ENCODE data around the gene GPRIN1.

The GPRIN1 gene

GRCh38 chr5:176620333-176620981, 10.5 kb upstream of the GPRIN1 start:
- Mint-ChIP-seq H3K36me3 (no peaks in the 10 kb centered on the region), H3K27ac (no peak overlapping the region), H3K4me1 (ENCODE audit: low read depth) (peaks cover 14% of the 10 kb centered on the region), H3K9me3 (ENCODE audit: low read depth) (no peaks in the 10 kb centered on the region), H3K27me3 (peaks cover 18% of the 10 kb centered on the region), H3K4me3 (peak overlapping the region; percentile 74)

GRCh38 chr5:176619569-176620332, 9.8 kb upstream of the GPRIN1 start:
- no peaks in the 10 kb centered on the region for H3K9me3 Mint-ChIP-seq (ENCODE audit: low read depth)
- peak overlapping the region; percentile 74 for H3K4me3 Mint-ChIP-seq
- H3K27ac Mint-ChIP-seq: no peak overlapping the region
- peaks cover 14% of the 10 kb centered on the region for H3K4me1 Mint-ChIP-seq (ENCODE audit: low read depth)
- H3K27me3 Mint-ChIP-seq: peaks cover 18% of the 10 kb centered on the region
- H3K36me3 Mint-ChIP-seq: no peaks in the 10 kb centered on the region

DNA sequence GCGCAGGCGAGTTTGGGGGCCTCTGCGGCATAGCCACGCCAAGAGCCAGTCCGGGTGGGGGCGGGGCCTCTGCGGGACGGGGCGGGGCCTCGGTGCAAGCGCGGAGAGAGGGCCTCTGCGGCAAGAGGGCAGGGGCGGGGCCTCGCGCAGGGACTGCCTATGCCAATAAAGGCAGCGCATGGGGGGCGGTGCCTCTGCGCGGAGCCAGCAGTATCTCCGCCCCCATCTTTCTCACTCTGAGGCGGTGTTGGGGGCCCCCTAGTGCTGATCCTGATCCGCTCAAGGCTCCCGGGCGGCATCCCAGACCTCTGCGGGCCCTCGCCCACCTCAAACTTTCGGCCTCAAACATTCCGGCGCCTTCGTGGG, 9.2 kb upstream of the GPRIN1 start:
- H3K27ac Mint-ChIP-seq: no peak overlapping the region
- peaks cover 18% of the 10 kb centered on the region for H3K27me3 Mint-ChIP-seq
- H3K9me3 Mint-ChIP-seq (ENCODE audit: low read depth): no peaks in the 10 kb centered on the region
- peak overlapping the region; percentile 51 for H3K4me3 Mint-ChIP-seq
- peaks cover 14% of the 10 kb centered on the region for H3K4me1 Mint-ChIP-seq (ENCODE audit: low read depth)
- H3K36me3 Mint-ChIP-seq: no peaks in the 10 kb centered on the region

GRCh38 chr5:176618783-176619182, 8.8 kb upstream of the GPRIN1 start:
- Mint-ChIP-seq H3K36me3 (no peaks in the 10 kb centered on the region), H3K9me3 (ENCODE audit: low read depth) (no peaks in the 10 kb centered on the region), H3K4me3 (peak overlapping the region; percentile 51), H3K27me3 (peaks cover 19% of the 10 kb centered on the region), H3K4me1 (ENCODE audit: low read depth) (peaks cover 14% of the 10 kb centered on the region), H3K27ac (no peak overlapping the region)

- H3K36me3 Mint-ChIP-seq: no peaks in the 10 kb centered on the region
- H3K9me3 Mint-ChIP-seq (ENCODE audit: low read depth): no peaks in the 10 kb centered on the region
- peaks cover 36% of the 10 kb centered on the region for H3K27me3 Mint-ChIP-seq
- no peak overlapping the region for H3K27ac Mint-ChIP-seq
- no peak overlapping the region for H3K4me3 Mint-ChIP-seq
- peaks cover 14% of the 10 kb centered on the region for H3K4me1 Mint-ChIP-seq (ENCODE audit: low read depth)
These were observed 6.6 kb upstream of the GPRIN1 start for GRCh38 chr5:176616511-176616910.

- Mint-ChIP-seq H3K4me3 (no peak overlapping the region), H3K27me3 (peaks cover 30% of the 10 kb centered on the region), H3K4me1 (ENCODE audit: low read depth) (peaks cover 13% of the 10 kb centered on the region), H3K36me3 (no peaks in the 10 kb centered on the region), H3K27ac (no peak overlapping the region), H3K9me3 (ENCODE audit: low read depth) (no peaks in the 10 kb centered on the region)
These were observed 5.0 kb upstream of the GPRIN1 start for GRCh38 chr5:176614805-176615478.

DNA sequence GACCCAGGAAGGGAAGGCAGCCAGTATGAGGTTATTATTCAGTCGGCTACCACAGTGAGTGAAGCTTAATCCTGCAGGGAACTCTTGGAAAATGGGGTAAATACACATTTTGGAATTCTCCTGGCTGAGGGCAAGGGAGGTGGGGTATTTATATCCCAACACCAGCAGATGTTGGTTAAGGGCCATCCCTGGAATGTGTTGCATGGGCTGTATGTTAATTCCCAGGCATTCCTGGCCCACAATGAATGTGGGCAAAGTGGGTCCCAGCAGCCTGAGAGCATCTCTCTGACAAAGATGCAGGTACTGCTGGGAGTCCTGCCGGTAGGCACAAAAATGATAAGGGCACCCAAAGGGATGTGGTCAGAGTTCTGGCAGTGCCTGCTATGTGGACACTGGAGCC, 2.9 kb upstream of the GPRIN1 start:
- Mint-ChIP-seq H3K9me3 (ENCODE audit: low read depth) (no peaks in the 10 kb centered on the region), H3K36me3 (no peaks in the 10 kb centered on the region), H3K27ac (no peak overlapping the region), H3K4me1 (ENCODE audit: low read depth) (peaks cover 13% of the 10 kb centered on the region), H3K4me3 (no peak overlapping the region), H3K27me3 (peaks cover 37% of the 10 kb centered on the region)

GRCh38 chr5:176612008-176612407, 2.1 kb upstream of the GPRIN1 start:
- H3K4me1 Mint-ChIP-seq (ENCODE audit: low read depth): peaks cover 13% of the 10 kb centered on the region
- no peak overlapping the region for H3K4me3 Mint-ChIP-seq
- H3K27ac Mint-ChIP-seq: no peak overlapping the region

GRCh38 chr5:176611435-176611834, 1.5 kb upstream of the GPRIN1 start:
- no peaks in the 10 kb centered on the region for H3K36me3 Mint-ChIP-seq
- H3K27me3 Mint-ChIP-seq: peaks cover 31% of the 10 kb centered on the region
- H3K4me1 Mint-ChIP-seq (ENCODE audit: low read depth): peaks cover 13% of the 10 kb centered on the region
- H3K9me3 Mint-ChIP-seq (ENCODE audit: low read depth): no peaks in the 10 kb centered on the region
- no peak overlapping the region for H3K4me3 Mint-ChIP-seq
- no peak overlapping the region for H3K27ac Mint-ChIP-seq

More at GRCh38 chr5:176612008-176612407, 2.1 kb upstream of the GPRIN1 start:
- Mint-ChIP-seq H3K27me3 (peaks cover 33% of the 10 kb centered on the region), H3K9me3 (ENCODE audit: low read depth) (no peaks in the 10 kb centered on the region), H3K36me3 (no peaks in the 10 kb centered on the region)

- H3K27me3 Mint-ChIP-seq: peaks cover 26% of the 10 kb centered on the region
These were observed 448 bp upstream of the GPRIN1 start for GRCh38 chr5:176610435-176610773.

GRCh38 chr5:176608937-176609723, 826 bp downstream of the GPRIN1 start:
- peaks cover 26% of the 10 kb centered on the region for H3K27me3 Mint-ChIP-seq
- peak overlapping the region; percentile 92 for H3K4me3 Mint-ChIP-seq
- H3K4me1 Mint-ChIP-seq (ENCODE audit: low read depth): peaks cover 13% of the 10 kb centered on the region
- no peaks in the 10 kb centered on the region for H3K36me3 Mint-ChIP-seq
- no peak overlapping the region for H3K27ac Mint-ChIP-seq
- no peaks in the 10 kb centered on the region for H3K9me3 Mint-ChIP-seq (ENCODE audit: low read depth)

More at GRCh38 chr5:176610435-176610773, 448 bp upstream of the GPRIN1 start:
- Mint-ChIP-seq H3K27ac (no peak overlapping the region), H3K4me1 (ENCODE audit: low read depth) (peaks cover 13% of the 10 kb centered on the region), H3K4me3 (peak overlapping the region; percentile 81), H3K9me3 (ENCODE audit: low read depth) (no peaks in the 10 kb centered on the region), H3K36me3 (no peaks in the 10 kb centered on the region)

DNA sequence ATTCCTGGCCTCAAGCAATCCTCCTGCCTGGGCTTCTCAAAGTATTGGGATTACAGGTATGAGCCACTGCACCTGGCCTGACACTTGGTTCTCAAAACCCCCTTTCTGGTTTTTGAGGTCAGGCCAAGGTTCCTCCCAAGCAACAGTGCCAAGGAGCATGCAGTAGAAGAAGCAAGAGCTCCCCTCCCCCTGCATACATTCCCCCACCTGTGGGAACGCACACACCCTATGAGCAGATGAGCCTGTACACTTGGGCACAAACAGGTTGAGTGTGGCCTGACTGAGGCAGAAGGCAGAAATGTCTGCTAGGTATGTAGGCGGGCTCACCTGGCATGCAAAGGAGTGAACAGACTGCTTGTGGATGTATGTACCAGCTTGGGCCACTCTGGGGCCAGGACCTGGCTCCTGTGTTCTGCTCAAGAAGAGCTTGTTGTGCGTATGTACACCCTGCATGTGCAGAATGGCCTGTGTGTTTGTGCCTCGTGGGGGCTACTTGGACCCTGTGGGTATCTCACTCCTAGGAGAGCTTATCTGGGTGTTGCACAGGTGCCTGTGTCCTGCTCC, 1.7 kb downstream of the GPRIN1 start:
- no peak overlapping the region for H3K27ac Mint-ChIP-seq
- H3K4me1 Mint-ChIP-seq (ENCODE audit: low read depth): peaks cover 13% of the 10 kb centered on the region
- H3K36me3 Mint-ChIP-seq: no peaks in the 10 kb centered on the region
- no peak overlapping the region for H3K4me3 Mint-ChIP-seq
- no peaks in the 10 kb centered on the region for H3K9me3 Mint-ChIP-seq (ENCODE audit: low read depth)
- peaks cover 23% of the 10 kb centered on the region for H3K27me3 Mint-ChIP-seq

DNA sequence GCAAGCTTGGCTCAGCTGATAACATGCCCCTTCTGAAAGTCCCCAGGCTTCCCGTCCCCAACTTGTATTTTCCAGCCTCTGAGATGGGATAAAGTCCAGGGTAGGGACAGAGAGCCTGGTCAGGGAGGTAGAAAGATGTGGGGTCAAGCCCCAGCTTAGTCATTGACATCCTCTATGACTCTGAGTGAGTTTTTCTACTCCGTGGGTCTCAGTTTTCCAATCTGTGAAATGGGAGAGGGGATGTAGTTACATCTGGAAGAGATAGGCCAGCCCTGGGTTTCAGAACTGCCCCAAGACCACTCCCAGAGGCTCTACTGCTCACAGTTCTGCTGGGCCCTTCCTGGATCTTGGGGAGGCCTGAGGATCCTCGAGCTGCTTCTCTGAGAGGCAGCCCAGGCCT, 3.1 kb downstream of the GPRIN1 start:
- H3K27ac Mint-ChIP-seq: no peak overlapping the region
- no peaks in the 10 kb centered on the region for H3K36me3 Mint-ChIP-seq
- H3K4me1 Mint-ChIP-seq (ENCODE audit: low read depth): peaks cover 13% of the 10 kb centered on the region
- no peak overlapping the region for H3K4me3 Mint-ChIP-seq
- H3K9me3 Mint-ChIP-seq (ENCODE audit: low read depth): no peaks in the 10 kb centered on the region
- peaks cover 12% of the 10 kb centered on the region for H3K27me3 Mint-ChIP-seq

DNA sequence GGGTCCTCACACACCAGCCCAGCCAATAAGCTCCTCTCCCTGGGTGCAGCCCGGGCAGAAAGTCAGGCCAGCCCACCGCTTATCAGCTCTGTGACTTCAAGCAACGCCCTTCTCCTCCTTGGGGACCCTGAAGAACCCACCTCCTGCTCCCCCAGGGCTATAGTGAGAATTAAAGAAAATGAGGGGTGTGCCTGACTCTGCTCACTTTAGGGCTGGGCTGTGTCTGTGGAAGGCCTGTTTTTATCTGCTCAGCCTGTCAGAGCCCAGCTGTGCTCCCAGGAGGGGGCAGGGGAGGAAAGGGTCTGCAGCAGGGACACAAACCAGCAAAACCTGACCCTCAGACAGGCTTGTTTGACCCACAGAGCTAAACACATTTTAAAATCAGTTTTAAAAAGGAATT, 3.9 kb downstream of the GPRIN1 start:
- no peak overlapping the region for H3K4me3 Mint-ChIP-seq
- H3K9me3 Mint-ChIP-seq (ENCODE audit: low read depth): no peaks in the 10 kb centered on the region
- H3K36me3 Mint-ChIP-seq: no peaks in the 10 kb centered on the region
- H3K27ac Mint-ChIP-seq: no peak overlapping the region
- H3K4me1 Mint-ChIP-seq (ENCODE audit: low read depth): peaks cover 12% of the 10 kb centered on the region
- H3K27me3 Mint-ChIP-seq: peaks cover 7% of the 10 kb centered on the region

Measured in activated naive CD8-positive, alpha-beta T cell (primary cell).